SK-N-DZ (cell line): Measurements from ENCODE around the gene TAB2.
"Not testable (repeated sequence)": the region's sequence is repeated elsewhere in the genome, so short reads cannot be mapped to it uniquely, and the experiment has no call there.

Source experiments
- DNase-seq: peaks from one replicate; pipeline ENCODE4 v3.0.0-alpha.2; 2015; ENCODE audit warnings: low spot score

Gene TAB2

GRCh38 chr6:149440735-149441671 is 123.5 kb downstream of the TAB2 start:
- DNase-seq: no peak

GRCh38 chr6:149441740-149442139 is 124.2 kb downstream of the TAB2 start:
- no peak for DNase-seq

DNA sequence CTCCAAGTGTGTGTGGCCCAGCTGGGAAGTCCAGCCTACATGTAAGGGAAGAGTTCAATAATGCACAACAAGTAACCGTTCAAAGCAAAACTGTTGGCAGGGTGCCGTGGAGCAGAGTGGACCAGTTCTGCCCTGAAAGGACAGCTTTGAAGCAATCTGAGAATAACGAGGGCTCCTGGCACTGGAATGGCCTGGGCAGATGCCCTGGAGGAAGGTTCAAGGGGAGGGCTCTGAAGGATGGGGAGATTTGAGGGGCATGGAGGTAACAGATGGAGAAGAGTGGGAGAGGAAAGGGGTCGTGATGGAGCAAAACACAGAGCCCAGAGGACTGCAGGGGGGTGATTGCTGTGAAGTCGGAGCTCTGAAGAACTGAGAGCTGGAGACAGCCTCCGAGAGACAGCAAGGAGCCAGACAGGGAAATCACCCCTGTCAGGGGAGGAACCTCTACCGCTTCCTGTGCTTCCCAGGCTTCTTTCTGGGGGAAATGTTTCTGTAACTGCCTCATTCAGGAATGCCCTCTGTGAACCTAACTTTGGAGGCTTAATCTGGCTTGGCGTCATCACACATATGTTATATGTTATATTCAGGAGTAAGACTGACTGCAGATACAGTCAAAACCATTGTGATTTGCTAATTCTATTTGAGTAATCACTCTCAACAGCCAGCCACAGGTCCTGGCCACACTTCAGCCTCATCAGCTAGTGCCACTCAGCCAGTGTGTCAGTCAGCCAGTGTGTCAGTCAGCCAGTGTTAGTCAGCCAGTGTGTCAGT is 126.1 kb downstream of the TAB2 start:
- DNase-seq: no peak

DNA sequence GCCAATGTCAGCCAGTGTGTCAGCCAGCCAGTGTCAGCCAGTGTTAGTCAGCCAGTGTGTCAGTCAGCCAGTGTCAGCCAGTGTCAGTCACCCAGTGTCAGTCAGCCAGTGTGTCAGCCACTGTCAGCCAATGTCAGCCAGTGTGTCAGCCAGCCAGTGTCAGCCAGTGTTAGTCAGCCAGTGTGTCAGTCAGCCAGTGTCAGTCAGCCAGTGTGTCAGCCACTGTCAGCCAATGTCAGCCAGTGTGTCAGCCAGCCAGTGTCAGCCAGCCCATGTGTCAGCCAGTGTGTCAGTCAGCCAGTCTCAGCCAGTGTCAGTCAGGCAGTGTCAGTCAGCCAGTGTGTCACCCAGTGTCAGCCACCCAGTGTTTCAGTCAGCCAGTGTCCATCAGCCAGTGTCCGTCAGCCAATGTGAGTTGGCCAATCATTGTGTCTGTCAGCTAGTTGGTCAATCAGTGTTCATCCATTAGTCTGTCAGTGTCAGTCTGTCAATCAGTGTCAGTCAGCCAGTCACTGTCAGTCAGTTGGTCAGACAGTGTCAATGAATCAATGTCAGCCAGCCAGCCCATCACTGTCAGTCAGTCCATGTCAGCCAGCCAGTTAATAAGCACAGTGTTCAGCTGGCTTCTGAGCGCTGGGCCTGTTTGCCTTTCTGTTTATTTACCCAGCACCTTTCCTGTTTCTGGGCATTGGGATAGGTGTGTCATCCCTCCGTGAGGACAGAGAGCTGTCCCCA is 127.0 kb downstream of the TAB2 start:
- DNase-seq: not testable (repeated sequence)

DNA sequence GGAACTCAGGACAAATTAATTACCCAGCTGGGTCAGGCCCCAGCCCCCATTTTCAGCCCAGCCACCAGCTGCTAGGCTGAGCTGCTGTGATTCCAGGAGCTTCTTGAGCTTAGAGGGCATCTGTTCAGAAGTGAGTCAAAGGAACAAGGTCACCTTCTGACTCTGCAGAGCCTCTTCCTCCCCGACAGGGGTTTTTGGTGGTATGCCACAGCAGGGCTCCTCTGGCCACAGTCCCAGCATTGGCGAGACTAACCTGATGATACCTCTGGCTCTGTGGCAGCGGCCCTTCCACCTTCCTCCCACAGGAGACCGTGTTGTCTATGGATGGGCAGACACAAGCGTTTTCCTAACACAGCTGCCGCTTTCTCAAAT is 127.6 kb downstream of the TAB2 start:
- no peak for DNase-seq

DNA sequence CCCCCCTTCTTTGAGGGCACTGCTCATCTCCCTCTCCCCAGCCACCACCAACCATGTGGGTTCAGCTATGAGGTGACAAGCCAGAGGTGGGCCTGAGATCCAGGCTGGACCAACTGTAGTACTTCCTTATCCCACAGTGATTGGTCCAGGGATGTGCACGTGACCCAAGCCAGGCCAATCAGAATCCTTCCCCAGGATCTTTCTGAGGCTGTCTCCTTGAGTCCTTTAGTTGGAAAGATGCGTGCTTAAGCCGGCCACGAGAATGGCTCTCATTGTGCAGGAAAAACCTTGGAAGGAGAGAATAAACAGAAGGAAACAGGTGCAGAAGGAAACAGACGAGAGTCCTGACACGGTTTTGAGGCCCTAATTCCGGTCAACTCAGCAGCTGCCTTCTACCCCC is 128.1 kb downstream of the TAB2 start:
- DNase-seq: peak; percentile 74

- no peak for DNase-seq
Observed at GRCh38 chr6:149446791-149447376, 129.4 kb downstream of the TAB2 start.

- no peak for DNase-seq
Observed at GRCh38 chr6:149448821-149449453, 131.4 kb downstream of the TAB2 start.

GRCh38 chr6:149449831-149450678 is 132.5 kb downstream of the TAB2 start:
- no peak for DNase-seq

DNA sequence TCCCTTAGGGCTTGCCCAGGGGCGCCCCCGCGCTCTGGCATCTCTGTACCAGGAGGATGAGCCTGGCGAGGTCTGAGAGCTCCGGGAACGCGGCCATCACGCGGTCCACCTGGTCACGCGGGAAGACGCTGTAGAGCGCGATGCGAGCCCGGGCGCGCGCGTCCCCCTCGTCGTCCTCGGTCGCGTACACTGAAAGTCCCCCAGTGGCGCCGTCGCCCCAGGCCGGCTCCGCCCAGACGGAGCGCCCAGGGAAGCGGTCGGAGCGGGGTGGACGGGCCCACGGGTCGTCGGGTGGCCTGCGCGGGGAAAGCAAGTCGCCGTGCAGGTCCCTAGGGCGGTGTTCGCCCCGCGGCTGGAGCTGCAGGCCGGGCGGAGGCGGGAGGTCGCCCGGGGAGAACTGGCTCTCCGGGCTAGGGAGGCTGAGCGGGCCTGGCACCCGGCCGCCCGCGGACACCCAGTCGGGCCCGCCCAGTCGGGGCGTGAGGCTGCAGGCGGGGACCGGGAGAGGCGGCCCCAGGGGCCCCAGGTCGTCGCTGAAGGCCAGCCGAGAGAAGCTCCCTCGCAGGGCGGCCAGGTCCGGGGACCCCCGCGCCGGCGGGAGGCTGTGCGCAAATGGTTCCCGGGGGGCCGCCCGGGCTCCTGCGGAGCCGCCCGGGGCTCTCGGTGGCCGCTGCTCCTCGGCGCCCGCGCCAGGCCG is 133.3 kb downstream of the TAB2 start:
- no peak for DNase-seq

DNA sequence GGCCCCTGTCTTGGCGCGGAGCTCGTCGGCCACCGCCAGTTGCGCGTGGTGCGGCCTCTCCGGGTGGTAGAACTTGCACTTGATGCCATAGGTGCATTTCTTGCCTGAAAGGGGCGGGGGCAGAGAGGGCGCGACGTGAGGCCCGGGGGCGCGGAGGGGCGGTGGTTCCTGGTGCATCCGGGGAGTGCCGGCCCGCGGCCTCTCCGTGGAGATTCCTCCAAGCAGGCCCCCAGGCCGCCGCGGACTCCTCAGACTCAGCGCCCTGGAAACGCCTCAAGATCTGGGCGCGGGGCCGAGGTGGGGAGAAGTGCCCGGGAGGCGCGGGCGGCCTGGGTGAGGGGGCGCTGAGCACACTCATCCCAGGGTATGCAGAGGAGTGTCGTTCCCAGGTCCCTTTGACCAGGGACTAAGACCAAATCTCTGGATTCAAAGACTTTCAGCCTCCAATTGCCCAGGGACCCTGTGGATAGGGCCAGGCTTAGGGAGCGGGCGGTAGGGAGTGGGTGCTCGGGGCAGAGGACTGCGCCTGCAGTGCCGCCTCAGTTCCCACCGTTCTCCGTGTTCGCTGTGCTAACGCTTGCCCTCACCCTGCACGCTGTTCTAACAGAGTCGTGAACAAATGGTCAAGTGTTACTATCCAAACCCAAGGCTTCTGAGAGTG is 134.0 kb downstream of the TAB2 start:
- no peak for DNase-seq

- DNase-seq: no peak
Observed at GRCh38 chr6:149452037-149452939, 134.8 kb downstream of the TAB2 start.

DNA sequence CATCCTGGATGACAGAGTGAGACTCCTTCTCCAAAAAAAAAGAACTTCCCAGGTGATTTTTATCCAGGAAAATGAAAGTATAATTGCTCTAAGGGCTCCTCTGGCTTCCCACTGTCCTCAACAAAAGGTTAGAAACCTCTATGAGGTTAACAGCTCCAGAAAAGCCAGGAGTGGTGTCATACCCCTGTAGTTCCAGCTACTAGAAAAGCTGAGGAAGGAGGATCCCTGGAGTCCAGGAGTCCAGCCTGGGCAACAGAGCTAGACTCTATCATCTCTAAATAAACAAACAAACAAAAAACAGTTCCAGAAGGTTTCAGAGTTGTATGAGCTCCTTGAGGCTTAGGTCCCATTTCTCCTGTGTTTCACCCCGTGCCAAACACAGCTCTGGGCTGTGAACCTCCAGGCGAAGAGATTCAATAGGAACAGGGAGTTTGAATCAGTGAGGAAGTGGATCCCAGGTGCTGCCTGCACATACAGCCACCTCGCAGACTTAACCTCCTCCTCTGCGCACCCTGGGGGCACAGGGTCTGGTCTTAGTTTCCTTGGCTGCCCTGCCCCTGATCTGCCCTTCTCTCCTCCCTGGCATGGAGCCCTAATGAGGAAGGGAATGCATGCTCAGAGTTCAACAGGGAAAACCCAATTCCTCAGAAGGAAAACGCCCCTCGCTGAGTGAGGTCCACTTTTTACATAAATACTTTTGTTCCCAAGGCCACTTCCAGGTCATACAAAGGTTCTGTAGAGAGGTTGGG is 136.3 kb downstream of the TAB2 start:
- no peak for DNase-seq

- no peak for DNase-seq
Observed at GRCh38 chr6:149454346-149454848, 136.9 kb downstream of the TAB2 start.

- no peak for DNase-seq
Observed at GRCh38 chr6:149455031-149455732, 137.7 kb downstream of the TAB2 start.

- no peak for DNase-seq
Observed at GRCh38 chr6:149456311-149457021, 139.0 kb downstream of the TAB2 start.
